Astrocyte (in vitro differentiated cells and primary cell): ENCODE data around the gene ZXDC. TPM values are rescaled to one million over a fixed set of nuclear protein-coding genes. Genes with fewer than 3 reads are reported as not detected.

Source experiments
- DNase-seq: peaks from one replicate; pipeline ENCODE4 v3.0.0-alpha.2; 2010; ENCODE audit warnings: low read depth
- FAIRE-seq: peaks from 2 replicates; lab custom pipeline; 2011; peaks lifted over from hg19 to GRCh38; lab: Jason Lieb, UNC
- H2AFZ ChIP-seq: 2 replicates; pipeline ENCODE4 v1.6.0; 2012; ENCODE audit warnings: low read depth, low read length, inconsistent platforms
- H3K27ac ChIP-seq: 2 replicates; pipeline ENCODE4 v1.5.1; 2011; ENCODE audit warnings: low read depth, low read length, inconsistent platforms
- H3K27me3 ChIP-seq: 2 replicates; pipeline ENCODE4 v1.6.0; 2011; ENCODE audit warnings: low read length, inconsistent platforms; ENCODE audit not compliant: insufficient read depth
- H3K36me3 ChIP-seq: 2 replicates; pipeline ENCODE4 v1.5.1; 2011; ENCODE audit warnings: low read length, inconsistent platforms; ENCODE audit not compliant: insufficient read depth
- H3K4me1 ChIP-seq: 2 replicates; pipeline ENCODE4 v1.5.1; 2011; ENCODE audit warnings: low read length, inconsistent platforms; ENCODE audit not compliant: insufficient read depth
- H3K4me2 ChIP-seq: 2 replicates; pipeline ENCODE4 v1.6.0; 2012; ENCODE audit warnings: low read length, inconsistent platforms
- H3K4me3 ChIP-seq: 2 replicates; pipeline ENCODE4 v1.5.1; 2011; ENCODE audit warnings: low read depth, mild to moderate bottlenecking, low read length, inconsistent platforms; ENCODE audit not compliant: insufficient read depth
- H3K79me2 ChIP-seq: 2 replicates; pipeline ENCODE4 v1.6.0; 2012; ENCODE audit warnings: mild to moderate bottlenecking, low read length, inconsistent platforms; ENCODE audit not compliant: insufficient read depth
- H3K9ac ChIP-seq: 2 replicates; pipeline ENCODE4 v1.6.0; 2012; ENCODE audit warnings: mild to moderate bottlenecking, low read length, inconsistent platforms
- H3K9me3 ChIP-seq: 2 replicates; pipeline ENCODE4 v1.5.1; 2012; ENCODE audit warnings: low read depth, mild to moderate bottlenecking, low read length, inconsistent platforms; ENCODE audit not compliant: insufficient read depth
- H4K20me1 ChIP-seq: 2 replicates; pipeline ENCODE4 v1.6.0; 2012; ENCODE audit warnings: low read length, inconsistent platforms; ENCODE audit not compliant: insufficient read depth
- H3K27ac Mint-ChIP-seq: one replicate; pipeline ENCODE4 v1.8.0; 2021; ENCODE audit warnings: mild to moderate bottlenecking, mixed read lengths; ENCODE audit not compliant: unreplicated experiment
- H3K27me3 Mint-ChIP-seq: one replicate; pipeline ENCODE4 v1.8.0; 2021; ENCODE audit warnings: low read depth, mixed read lengths; ENCODE audit not compliant: unreplicated experiment
- H3K36me3 Mint-ChIP-seq: one replicate; pipeline ENCODE4 v1.8.0; 2021; ENCODE audit warnings: low read depth, mixed read lengths; ENCODE audit not compliant: unreplicated experiment
- H3K4me1 Mint-ChIP-seq: one replicate; pipeline ENCODE4 v1.8.0; 2021; ENCODE audit warnings: low read depth, mixed read lengths; ENCODE audit not compliant: unreplicated experiment
- H3K4me3 Mint-ChIP-seq: one replicate; pipeline ENCODE4 v1.8.0; 2021; ENCODE audit warnings: mild to moderate bottlenecking, moderate library complexity, mixed read lengths; ENCODE audit not compliant: unreplicated experiment
- H3K9me3 Mint-ChIP-seq: one replicate; pipeline ENCODE4 v1.8.0; 2021; ENCODE audit warnings: mild to moderate bottlenecking, mixed read lengths; ENCODE audit not compliant: unreplicated experiment
- EZH2 ChIP-seq: IDR thresholded peaks from 2 replicates; pipeline ENCODE4 v1.6.1; 2012; ENCODE audit warnings: mild to moderate bottlenecking, low read length, inconsistent platforms; ENCODE audit not compliant: insufficient read depth
- total RNA-seq: library from RNA; stranded (reverse); gene quantifications from 2 replicates; pipeline ENCODE4 v1.2.1, GENCODE V29; 2021
- TF ChIP-seq, protein P1 (sequence below): IDR thresholded peaks from 2 replicates; pipeline ENCODE4 v1.5.1; 2011; ENCODE audit warnings: low read depth, mild to moderate bottlenecking, inconsistent platforms, low read length, moderate library complexity; ENCODE audit not compliant: insufficient read depth

ZXDC gene
- total RNA-seq, 1 donor from 2014 or later = 19.6 TPM

DNA sequence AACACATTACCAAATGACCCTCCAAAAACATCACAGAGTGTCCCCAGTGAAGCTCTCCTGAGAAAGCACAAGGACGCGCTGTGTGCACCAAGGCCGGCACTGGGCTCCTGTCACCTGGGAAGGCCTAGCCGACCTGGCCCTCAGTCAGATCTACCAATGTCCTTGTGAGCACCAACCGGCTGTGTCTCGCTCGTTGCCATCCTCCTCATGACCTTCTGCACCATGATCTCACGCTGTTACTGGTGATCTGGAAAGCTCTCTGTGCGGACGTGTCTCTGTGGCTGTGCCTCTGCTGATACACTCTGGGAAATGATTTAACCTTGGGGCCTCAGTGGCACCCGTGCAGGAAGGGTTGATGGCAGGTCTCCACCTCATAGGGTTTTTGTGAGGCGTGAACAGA lies 24.2 kb downstream of the ZXDC start:
- Histone ChIP-seq H2AFZ (no peak overlapping the region), H3K9ac (no peak overlapping the region), H3K4me1 (no peaks in the 10 kb centered on the region), H4K20me1 (peaks cover 42% of the 10 kb centered on the region), H3K4me3 (no peak overlapping the region), H3K4me2 (no peak overlapping the region), H3K36me3 (peaks cover 9% of the 10 kb centered on the region), H3K9me3 (no peaks in the 10 kb centered on the region), H3K79me2 (peaks cover 9% of the 10 kb centered on the region), H3K27ac (no peak overlapping the region), H3K27me3 (no peaks in the 10 kb centered on the region)
- H3K9me3 Mint-ChIP-seq = no peaks in the 10 kb centered on the region
- H3K36me3 Mint-ChIP-seq = peaks cover 5% of the 10 kb centered on the region
- FAIRE-seq (no peak), DNase-seq (no peak)
- no peak for TF ChIP-seq EZH2
- TF ChIP-seq, protein P1, sequence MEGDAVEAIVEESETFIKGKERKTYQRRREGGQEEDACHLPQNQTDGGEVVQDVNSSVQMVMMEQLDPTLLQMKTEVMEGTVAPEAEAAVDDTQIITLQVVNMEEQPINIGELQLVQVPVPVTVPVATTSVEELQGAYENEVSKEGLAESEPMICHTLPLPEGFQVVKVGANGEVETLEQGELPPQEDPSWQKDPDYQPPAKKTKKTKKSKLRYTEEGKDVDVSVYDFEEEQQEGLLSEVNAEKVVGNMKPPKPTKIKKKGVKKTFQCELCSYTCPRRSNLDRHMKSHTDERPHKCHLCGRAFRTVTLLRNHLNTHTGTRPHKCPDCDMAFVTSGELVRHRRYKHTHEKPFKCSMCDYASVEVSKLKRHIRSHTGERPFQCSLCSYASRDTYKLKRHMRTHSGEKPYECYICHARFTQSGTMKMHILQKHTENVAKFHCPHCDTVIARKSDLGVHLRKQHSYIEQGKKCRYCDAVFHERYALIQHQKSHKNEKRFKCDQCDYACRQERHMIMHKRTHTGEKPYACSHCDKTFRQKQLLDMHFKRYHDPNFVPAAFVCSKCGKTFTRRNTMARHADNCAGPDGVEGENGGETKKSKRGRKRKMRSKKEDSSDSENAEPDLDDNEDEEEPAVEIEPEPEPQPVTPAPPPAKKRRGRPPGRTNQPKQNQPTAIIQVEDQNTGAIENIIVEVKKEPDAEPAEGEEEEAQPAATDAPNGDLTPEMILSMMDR = no peak
- no peak overlapping the region for H3K27ac Mint-ChIP-seq
- no peaks in the 10 kb centered on the region for H3K27me3 Mint-ChIP-seq
- peaks cover 4% of the 10 kb centered on the region for H3K4me1 Mint-ChIP-seq
- H3K4me3 Mint-ChIP-seq = no peak overlapping the region

DNA sequence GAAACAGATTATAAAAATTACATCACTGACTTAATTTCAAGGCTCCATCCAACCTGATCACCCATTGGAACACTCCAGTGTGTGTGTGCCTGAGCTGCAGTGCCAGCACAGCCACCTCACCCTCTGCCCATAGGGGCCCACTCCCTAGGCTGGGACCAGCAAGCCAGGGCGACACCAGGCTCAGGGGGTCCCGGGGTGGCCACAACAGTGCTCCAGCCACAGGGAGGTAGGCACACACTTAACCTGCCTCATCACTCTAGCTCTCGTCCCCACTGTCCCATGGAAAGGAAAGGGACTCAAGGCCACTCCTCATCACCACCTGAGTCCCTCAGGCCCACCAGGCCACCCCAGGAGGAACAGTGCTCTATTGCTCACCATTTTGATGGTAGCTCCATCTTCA lies 24.9 kb downstream of the ZXDC start:
- Histone ChIP-seq H3K9me3 (no peaks in the 10 kb centered on the region), H3K79me2 (peaks cover 4% of the 10 kb centered on the region), H4K20me1 (peaks cover 43% of the 10 kb centered on the region), H3K4me2 (no peak overlapping the region), H3K27me3 (no peaks in the 10 kb centered on the region), H3K36me3 (peaks cover 9% of the 10 kb centered on the region), H3K9ac (no peak overlapping the region), H3K27ac (no peak overlapping the region), H3K4me3 (no peak overlapping the region), H2AFZ (no peak overlapping the region), H3K4me1 (no peaks in the 10 kb centered on the region)
- no peaks in the 10 kb centered on the region for H3K9me3 Mint-ChIP-seq
- no peak overlapping the region for H3K27ac Mint-ChIP-seq
- DNase-seq (no peak), FAIRE-seq (no peak)
- H3K4me1 Mint-ChIP-seq = peaks cover 4% of the 10 kb centered on the region
- H3K36me3 Mint-ChIP-seq = peaks cover 5% of the 10 kb centered on the region
- no peaks in the 10 kb centered on the region for H3K27me3 Mint-ChIP-seq
- TF ChIP-seq, protein P1 = no peak
- TF ChIP-seq EZH2 = no peak
- no peak overlapping the region for H3K4me3 Mint-ChIP-seq

DNA sequence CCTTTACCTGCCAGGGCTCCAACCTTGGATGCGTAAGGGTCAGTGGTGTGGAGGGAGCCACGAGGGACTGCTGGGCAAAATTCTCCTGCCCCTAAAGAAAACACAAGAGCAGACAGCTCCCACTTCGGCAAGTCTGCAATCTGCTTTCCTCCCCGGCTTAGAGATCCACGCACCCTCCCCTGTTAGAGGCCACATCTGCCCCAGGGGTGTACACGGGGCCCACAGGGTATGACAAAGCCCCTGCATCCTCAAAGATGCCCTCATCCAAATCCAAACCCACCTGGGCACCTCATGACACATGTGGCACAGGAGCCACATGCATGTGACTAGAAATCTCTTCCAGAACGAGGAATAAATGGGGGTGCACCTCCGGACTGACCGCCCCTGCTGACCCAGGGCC lies 25.5 kb downstream of the ZXDC start:
- Histone ChIP-seq H4K20me1 (peaks cover 46% of the 10 kb centered on the region), H3K27ac (no peak overlapping the region), H3K4me3 (no peak overlapping the region), H3K9ac (no peak overlapping the region), H3K9me3 (no peaks in the 10 kb centered on the region), H3K4me1 (no peaks in the 10 kb centered on the region), H3K36me3 (peaks cover 9% of the 10 kb centered on the region), H3K27me3 (no peaks in the 10 kb centered on the region), H2AFZ (no peak overlapping the region), H3K79me2 (peaks cover 4% of the 10 kb centered on the region), H3K4me2 (no peak overlapping the region)
- DNase-seq = no peak
- no peak for FAIRE-seq
- H3K4me1 Mint-ChIP-seq = peaks cover 4% of the 10 kb centered on the region
- H3K36me3 Mint-ChIP-seq = peaks cover 5% of the 10 kb centered on the region
- H3K4me3 Mint-ChIP-seq = no peak overlapping the region
- no peaks in the 10 kb centered on the region for H3K9me3 Mint-ChIP-seq
- H3K27ac Mint-ChIP-seq = no peak overlapping the region
- no peaks in the 10 kb centered on the region for H3K27me3 Mint-ChIP-seq
- TF ChIP-seq, protein P1 = no peak
